OCI-LY1 (cell line): ENCODE measurements around the gene KRT27.
"Not testable (repeated sequence)": the region's sequence is repeated elsewhere in the genome, so short reads cannot be mapped to it uniquely, and the experiment has no call there.

Source experiments
- CTCF ChIP-seq: fragments of 200-600 bp; sonication (generic), shearing (Covaris generic); IDR thresholded peaks from 2 replicates; pipeline ENCODE4 v1.5.1; 2017; ENCODE audit warnings: mild to moderate bottlenecking, antibody characterized with exemption, low read length, moderate library complexity, mixed read lengths
- EZH2 ChIP-seq: fragments of 200-600 bp; sonication (generic), shearing (Covaris generic); IDR thresholded peaks from 2 replicates; pipeline ENCODE4 v1.8.0; 2017; ENCODE audit warnings: borderline replicate concordance, mixed run types, mild to moderate bottlenecking, antibody characterized with exemption, low read length, moderate library complexity, mixed read lengths

- TF ChIP-seq CTCF, EZH2: not testable (repeated sequence)
These were observed 32.3 kb upstream of the KRT27 start for GRCh38 chr17:40814657-40815056.
